GM18505 (cell line): ENCODE results near the gene CNTN6.

ENCODE experiments used
- ATAC-seq: cut with Tn5 transposase; IDR thresholded peaks from one replicate; pipeline ENCODE4 v1.9.1; 2021; ENCODE audit not compliant: unreplicated experiment
- POLR2A ChIP-seq: IDR thresholded peaks from 4 replicates; pipeline ENCODE4 v1.6.1; 2011; ENCODE audit warnings: borderline replicate concordance; ENCODE audit not compliant: insufficient read depth, insufficient read length; ENCODE audit errors: extremely low read depth

Gene CNTN6

GRCh38 chr3:1092771-1093170 lies at the start of gene CNTN6:
TSS of gene CNTN6 (plus strand) at chr3:1093024. CDS start at chr3:1148009, 54,985 bp downstream.
- no peak for ATAC-seq
- TF ChIP-seq POLR2A = no peak

DNA sequence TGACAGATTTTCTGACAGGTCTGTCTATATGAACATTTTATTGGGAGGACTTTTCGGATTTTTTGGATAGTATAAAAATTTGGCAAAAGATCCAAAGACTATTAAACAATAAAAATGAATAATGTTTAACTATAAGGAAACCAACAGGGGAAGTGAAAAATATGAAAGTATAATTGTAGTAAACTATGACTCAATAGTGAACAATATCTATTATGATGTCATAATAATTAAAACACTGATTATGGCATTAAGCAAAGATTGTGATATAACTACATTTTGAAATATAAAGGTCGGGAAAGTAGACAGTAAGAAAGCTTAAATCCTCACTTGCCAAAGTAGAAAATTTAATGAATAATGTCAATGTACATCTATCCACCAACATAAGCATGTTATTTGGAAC lies 44.3 kb upstream of the CNTN6 start:
- no peak for ATAC-seq
- no peak for TF ChIP-seq POLR2A

GRCh38 chr3:1055870-1056269 lies 37.0 kb upstream of the CNTN6 start:
- no peak for TF ChIP-seq POLR2A
- no peak for ATAC-seq

DNA sequence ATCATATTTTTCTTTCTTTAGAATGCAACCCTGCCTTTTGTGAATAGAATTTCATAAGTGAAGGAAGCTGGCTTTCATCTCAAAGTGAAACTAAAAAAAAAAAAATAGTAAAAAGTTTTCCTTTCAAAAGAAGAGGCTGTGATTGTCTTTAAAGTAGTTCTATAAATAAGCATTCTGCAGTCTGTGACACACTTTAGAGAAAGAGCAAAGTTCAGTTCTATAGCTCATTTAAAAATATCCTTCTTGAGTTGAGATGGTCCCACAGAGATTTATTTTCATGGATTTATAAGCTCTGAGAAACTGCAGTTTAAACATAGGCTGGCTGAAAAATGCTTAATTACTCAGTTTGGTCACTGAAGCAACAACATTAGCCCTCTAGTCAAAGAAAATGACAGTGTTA lies 36.1 kb upstream of the CNTN6 start:
- ATAC-seq = no peak
- TF ChIP-seq POLR2A = no peak

- ATAC-seq = no peak
- TF ChIP-seq POLR2A = no peak
Observed at GRCh38 chr3:1057436-1057835, 35.4 kb upstream of the CNTN6 start.

DNA sequence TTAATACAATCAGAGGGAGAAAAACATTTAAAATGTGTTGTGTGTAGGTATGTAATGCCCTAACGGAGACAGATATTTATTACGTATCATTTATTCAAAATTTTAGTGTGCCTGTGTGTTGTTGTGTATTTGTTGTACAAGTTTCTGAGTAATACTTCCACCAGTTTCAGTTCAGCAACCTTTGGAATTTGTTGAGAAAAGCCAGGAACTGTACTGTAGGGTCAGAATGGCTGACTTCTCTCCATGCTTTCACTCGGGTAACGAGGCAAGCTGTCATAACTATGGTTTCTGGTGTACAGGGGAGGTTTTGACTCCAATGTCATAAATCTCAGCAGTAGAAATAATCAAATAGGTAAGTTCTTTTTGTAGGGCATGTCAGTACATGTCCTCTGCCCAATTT lies 23.8 kb upstream of the CNTN6 start:
- no peak for ATAC-seq
- TF ChIP-seq POLR2A = no peak

DNA sequence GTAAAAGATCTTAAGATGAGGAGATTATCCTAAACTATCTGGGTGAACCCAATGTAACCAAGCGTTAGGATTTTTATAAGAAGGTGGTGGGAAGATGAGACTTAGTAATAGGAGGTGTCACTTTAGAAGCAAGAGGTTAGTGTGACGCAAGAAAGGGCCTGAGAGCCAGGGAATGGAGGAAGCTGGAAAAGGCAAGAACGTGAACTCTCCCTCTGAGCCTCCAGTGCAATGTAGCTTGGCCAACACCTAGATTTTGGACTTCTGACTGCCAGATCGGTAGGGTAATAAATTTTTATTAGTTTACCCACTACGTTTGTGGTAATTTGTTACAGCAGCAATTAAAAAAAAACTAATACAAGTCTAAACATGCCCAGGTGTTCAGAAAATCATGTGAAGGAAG lies 20.8 kb upstream of the CNTN6 start:
- no peak for TF ChIP-seq POLR2A
- ATAC-seq = no peak

DNA sequence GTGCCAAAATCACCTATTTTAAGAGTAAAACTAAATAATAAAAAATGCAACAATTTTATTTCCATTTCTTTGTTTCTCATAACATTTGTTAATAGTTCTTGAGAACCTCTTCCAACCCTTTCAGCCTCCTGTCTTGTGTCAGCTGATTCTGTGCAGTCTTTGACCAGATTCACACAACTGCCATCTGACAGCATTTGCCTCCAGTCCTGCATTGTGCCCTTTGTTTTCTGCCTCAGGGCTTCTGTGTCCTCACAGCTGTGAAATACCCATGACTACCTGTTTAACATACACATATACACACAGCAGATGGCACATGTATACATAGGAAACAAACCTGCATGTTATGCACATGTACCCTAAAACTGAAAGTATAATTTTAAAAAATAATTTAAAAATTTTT lies 13.2 kb upstream of the CNTN6 start:
- no peak for ATAC-seq
- no peak for TF ChIP-seq POLR2A

DNA sequence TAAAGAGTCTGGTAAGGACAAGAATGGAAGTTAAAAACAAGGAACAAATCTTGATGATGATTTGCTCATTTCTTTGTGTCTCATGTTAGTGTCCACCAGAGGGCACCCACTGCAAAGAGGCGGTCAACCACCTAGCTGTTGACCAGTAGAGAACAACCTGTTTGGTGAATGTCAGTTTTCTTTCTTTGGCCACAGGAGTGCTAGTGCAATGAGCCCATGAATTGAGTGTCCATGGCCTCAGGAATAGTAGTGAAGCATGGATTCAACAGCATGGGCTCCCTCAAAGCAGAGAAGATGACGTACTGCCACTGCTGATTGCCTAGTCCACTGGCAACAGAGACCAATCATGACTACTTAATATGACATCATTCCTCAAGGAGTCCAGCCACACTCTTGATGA lies 10.7 kb upstream of the CNTN6 start:
- no peak for TF ChIP-seq POLR2A
- ATAC-seq = no peak

DNA sequence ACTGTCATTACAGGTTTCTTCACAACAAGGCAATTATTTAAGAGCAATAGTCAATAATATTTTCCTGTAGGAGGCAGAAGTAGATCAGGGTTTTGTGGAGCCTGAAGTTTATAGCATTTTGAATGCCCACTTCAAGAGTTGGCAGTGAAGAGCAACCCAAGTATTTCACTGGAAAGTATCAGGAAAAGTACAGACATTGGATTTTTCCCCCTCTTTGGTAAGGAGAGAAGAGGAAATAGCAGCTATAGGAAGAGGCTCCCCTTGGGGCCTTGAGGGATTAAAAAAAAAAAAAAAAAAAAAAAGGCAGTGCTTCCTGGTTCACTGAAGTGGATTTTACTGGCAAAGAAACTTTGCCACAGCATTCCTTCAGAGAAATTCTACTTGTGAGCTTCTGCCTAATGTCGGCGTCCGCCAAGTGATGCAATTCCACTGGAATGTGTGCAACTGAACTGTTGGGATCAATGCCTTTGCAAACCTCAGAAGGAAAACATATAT lies 5.7 kb upstream of the CNTN6 start:
- no peak for TF ChIP-seq POLR2A
- ATAC-seq = no peak

GRCh38 chr3:1088503-1088902 lies 4.3 kb upstream of the CNTN6 start:
- TF ChIP-seq POLR2A = no peak
- ATAC-seq = no peak

- no peak for TF ChIP-seq POLR2A
- no peak for ATAC-seq
Observed at GRCh38 chr3:1091286-1091685, 1.5 kb upstream of the CNTN6 start.

DNA sequence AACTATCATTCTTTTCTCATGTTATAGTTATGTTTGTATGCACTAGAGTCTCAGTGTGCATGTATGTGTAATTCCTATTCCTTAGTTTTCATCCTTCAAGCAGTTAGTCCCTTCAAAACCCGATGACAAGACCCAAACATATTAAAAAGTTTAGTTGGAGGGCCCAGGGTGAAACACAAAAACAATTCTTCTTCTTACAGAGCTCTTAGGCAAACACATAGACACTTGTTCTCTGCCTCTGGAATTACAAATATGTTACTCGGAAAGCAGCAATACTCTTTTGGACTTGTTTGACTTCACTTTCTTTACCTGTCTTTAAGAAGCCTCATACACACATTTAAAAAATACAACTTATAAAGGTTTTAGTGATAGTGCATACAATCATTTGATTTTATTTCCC lies 763 bp upstream of the CNTN6 start:
- TF ChIP-seq POLR2A = no peak
- ATAC-seq = no peak

- no peak for TF ChIP-seq POLR2A
- no peak for ATAC-seq
Observed at GRCh38 chr3:1093217-1093616, 393 bp downstream of the CNTN6 start.

DNA sequence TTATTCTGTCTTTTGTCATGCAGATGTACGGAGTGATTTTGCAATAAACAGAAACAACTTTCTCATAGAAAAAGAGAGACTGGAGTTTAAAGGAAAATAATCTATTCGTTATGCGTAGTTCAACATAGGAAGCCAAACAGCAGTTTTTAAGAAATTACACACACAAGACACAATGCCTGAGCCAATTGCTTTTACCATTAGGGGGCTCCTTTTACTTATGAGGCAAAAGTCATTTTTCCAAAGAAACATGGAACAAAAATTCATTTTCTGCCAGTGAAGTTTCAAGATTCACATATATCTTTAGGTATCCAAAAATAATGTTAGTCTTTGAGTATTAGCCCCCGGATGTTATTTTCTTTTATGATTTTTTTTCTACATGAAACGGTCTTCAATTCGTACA lies 10.7 kb downstream of the CNTN6 start:
- TF ChIP-seq POLR2A = no peak
- ATAC-seq = no peak
